B cell (primary cell): ENCODE results near the gene C1orf105. TPM values are rescaled to one million over a fixed set of nuclear protein-coding genes. Genes with fewer than 3 reads are reported as not detected.

Experiments
- ATAC-seq: fragments of 200-7000 bp; cut with Tn5 transposase; one replicate; pipeline ENCODE4 v1.10.0; 2021; ENCODE audit warnings: low read depth, mild to moderate bottlenecking, moderate number of reproducible peaks, moderate library complexity
- CTCF ChIA-PET: fragments of 350-600 bp; sonication (Branson Sonifier 250); formaldehyde crosslinking; loops from one replicate; lab custom pipeline; 2021; ENCODE audit warnings: antibody characterized with exemption, inconsistent platforms; lab: Charles Lee
- POLR2A ChIA-PET: fragments of 350-600 bp; sonication (Branson Sonifier 250); formaldehyde crosslinking; loops from one replicate; lab custom pipeline; 2021; ENCODE audit warnings: antibody characterized with exemption; lab: Charles Lee
- DNase-seq: peaks from one replicate; pipeline ENCODE4 v3.0.0; 2013
- H2AFZ ChIP-seq: 2 replicates; pipeline ENCODE4 v1.6.1; 2012; ENCODE audit warnings: mild to moderate bottlenecking, low read depth, low read length; ENCODE audit not compliant: insufficient read depth, poor library complexity, severe bottlenecking
- H3K27ac ChIP-seq, 2 donors: 1 replicate in 1 of 2; 2 replicates in 1 of 2; pipeline ENCODE4 v1.5.1; 2012 to 2013; ENCODE audit warnings: low read length in 2 of 2, mild to moderate bottlenecking in 2 of 2, moderate library complexity in 1 of 2
- H3K27me3 ChIP-seq, 4 experiments: fragments of 200-600 bp in 1 of 4; sonication (generic) in 1 of 4; replicated peaks in 1 of 4; 1 replicate in 2 of 4; 2 replicates in 2 of 4; pipeline versions ENCODE4 v1.6.1 to v1.7.0; 2013 to 2016; ENCODE audit warnings: low read length in 3 of 4, mild to moderate bottlenecking in 2 of 4, mixed read lengths in 1 of 4, moderate library complexity in 1 of 4; ENCODE audit not compliant: insufficient read depth in 4 of 4, control insufficient read depth in 3 of 4; ENCODE audit errors: control extremely low read depth in 1 of 4
- H3K36me3 ChIP-seq, 2 experiments: replicated peaks in 1 of 2; 1 replicate in 1 of 2; 2 replicates in 1 of 2; pipeline versions ENCODE4 v1.6.1 to v1.7.1; 2013; ENCODE audit warnings: low read length in 1 of 2; ENCODE audit not compliant: insufficient read depth in 2 of 2, control insufficient read depth in 1 of 2; ENCODE audit errors: control extremely low read depth in 1 of 2, extremely low read depth in 1 of 2
- H3K4me1 ChIP-seq, 2 donors: fragments of 200-600 bp in 1 of 2; sonication (generic) in 1 of 2; 1 replicate in 1 of 2; 2 replicates in 1 of 2; pipeline versions ENCODE4 v1.5.1 to v1.6.1; 2013 to 2017; ENCODE audit warnings: low read length in 2 of 2; ENCODE audit not compliant: control insufficient read depth in 2 of 2, insufficient read depth in 2 of 2
- H3K4me2 ChIP-seq: replicated peaks from 2 replicates; pipeline ENCODE3; 2012; ENCODE audit warnings: mild to moderate bottlenecking, low read depth, low read length; ENCODE audit not compliant: poor library complexity, severe bottlenecking
- H3K4me3 ChIP-seq, 5 experiments: fragments of 200-600 bp in 1 of 5; sonication (generic) in 1 of 5; 1 replicate in 3 of 5; 2 replicates in 2 of 5; pipeline versions ENCODE4 v1.5.1 to v1.7.0; 2011 to 2016; ENCODE audit warnings: low read length in 4 of 5, mild to moderate bottlenecking in 4 of 5, low read depth in 2 of 5, control low read depth in 1 of 5, moderate library complexity in 1 of 5; ENCODE audit not compliant: insufficient read depth in 1 of 5; ENCODE audit errors: control extremely low read depth in 1 of 5, extremely low read depth in 1 of 5
- H3K79me2 ChIP-seq: fragments of 200-600 bp; sonication (generic); one replicate; pipeline ENCODE4 v1.6.0; 2016; ENCODE audit warnings: low read length; ENCODE audit not compliant: control insufficient read depth, insufficient read depth
- H3K9ac ChIP-seq: fragments of 200-600 bp; sonication (generic); 2 replicates; pipeline ENCODE4 v1.6.1; 2017; ENCODE audit warnings: mild to moderate bottlenecking, low read length, moderate library complexity
- H3K9me3 ChIP-seq, 3 donors: one replicate each; pipeline versions ENCODE4 v1.6.1 to v1.7.1; 2013; ENCODE audit warnings: low read length in 2 of 3; ENCODE audit not compliant: control insufficient read depth in 2 of 3, insufficient read depth in 1 of 3; ENCODE audit errors: control extremely low read depth in 1 of 3
- H4K20me1 ChIP-seq: 2 replicates; pipeline ENCODE4 v1.6.0; 2012; ENCODE audit warnings: mild to moderate bottlenecking, low read length; ENCODE audit not compliant: insufficient read depth, control insufficient read depth, poor library complexity, severe bottlenecking
- H3K27ac Mint-ChIP-seq: one replicate; pipeline ENCODE4 v1.8.0; 2021; ENCODE audit warnings: mixed read lengths
- H3K27me3 Mint-ChIP-seq: one replicate; pipeline ENCODE4 v1.8.0; 2021; ENCODE audit warnings: mixed read lengths
- H3K4me1 Mint-ChIP-seq: one replicate; pipeline ENCODE4 v1.8.0; 2021; ENCODE audit warnings: mixed read lengths
- H3K4me3 Mint-ChIP-seq: one replicate; pipeline ENCODE4 v1.8.0; 2021; ENCODE audit warnings: mixed read lengths
- H3K9me3 Mint-ChIP-seq: one replicate; pipeline ENCODE4 v1.8.0; 2022; ENCODE audit warnings: mixed read lengths; ENCODE audit not compliant: insufficient read depth
- CTCF ChIP-seq: fragments of 200-600 bp; IDR thresholded peaks from one replicate; pipeline ENCODE4 v1.8.0; 2022; ENCODE audit warnings: antibody characterized with exemption, mild to moderate bottlenecking
- EZH2 ChIP-seq: IDR thresholded peaks from 2 replicates; pipeline ENCODE4 v1.6.1; 2012; ENCODE audit warnings: borderline replicate concordance, low read depth, mild to moderate bottlenecking, moderate library complexity, low read length; ENCODE audit not compliant: insufficient read depth, poor library complexity, severe bottlenecking
- WGBS: methylation state at CpG from one replicate; pipeline ENCODE4 v1.1.5; 2013; ENCODE audit warnings: missing lambda C conversion rate; ENCODE audit not compliant: insufficient coverage; 5-methylcytosine and 5-hydroxymethylcytosine counted together
- intact Hi-C: fragments of 100-400 bp; cut with micrococcal nuclease; formaldehyde crosslinking; loops from one replicate; pipeline ENCODE4 v1.10.0; 2022
- polyA plus RNA-seq: library from polyadenylated mRNA; depleted of rRNA; stranded (reverse); fragments of >200 nt; gene quantifications from 2 replicates; pipeline ENCODE4 v1.2.3, GENCODE V29; 2012
- total RNA-seq, 2 donors: library from RNA; stranded (reverse); fragments of 120-200 nt in 1 of 2; gene quantifications; 1 replicate in 1 of 2; 2 replicates in 1 of 2; pipeline versions ENCODE4 v1.2.3 to v1.2.4, GENCODE V29; 2013 to 2022

The C1orf105 gene
- total and polyA plus RNA-seq, 2 donors (not counting 1 experiment from before 2014, with no cell fraction given): not detected

GRCh38 chr1:172414331-172414730, 6.2 kb upstream of the C1orf105 start:
- POLR2A ChIA-PET: no interaction called here

GRCh38 chr1:172416496-172417035, 3.9 kb upstream of the C1orf105 start:
- Histone ChIP-seq H3K9ac (no peak overlapping the region), H4K20me1 (no peaks in the 10 kb centered on the region), H3K4me2 (no peak overlapping the region), H2AFZ (no peak overlapping the region), H3K79me2 (no peaks in the 10 kb centered on the region), H3K27ac (no peak overlapping the region), H3K36me3 (no peaks in the 10 kb centered on the region), H3K4me3 (no peak overlapping the region), H3K4me1 (no peaks in the 10 kb centered on the region), H3K9me3 (no peaks in the 10 kb centered on the region), H3K27me3 (no peaks in the 10 kb centered on the region)
- Mint-ChIP-seq H3K27me3 (no peaks in the 10 kb centered on the region), H3K9me3 (no peaks in the 10 kb centered on the region), H3K4me1 (no peaks in the 10 kb centered on the region), H3K4me3 (no peak overlapping the region), H3K27ac (no peak overlapping the region)
- intact Hi-C loops: no loop called here
- POLR2A ChIA-PET: no interaction called here
- ATAC-seq (no peak), DNase-seq (no peak)
- TF ChIP-seq EZH2 (no peak), CTCF (no peak)
- 100% methylated on average over 1 of the region's 4 CpGs for WGBS
- CTCF ChIA-PET: interaction anchor here (0.7 to 3.4 kb wide), 4 partner anchors 12 to 414 kb away, joined by 3 to 14 read pairs (median 8); no protein-coding TSS in a partner anchor

More at GRCh38 chr1:172414331-172414730, 6.2 kb upstream of the C1orf105 start:
- Histone ChIP-seq H3K79me2 (no peaks in the 10 kb centered on the region), H2AFZ (no peak overlapping the region), H3K4me3 (no peak overlapping the region), H3K9me3 (no peaks in the 10 kb centered on the region), H3K4me2 (no peak overlapping the region), H4K20me1 (no peaks in the 10 kb centered on the region), H3K27ac (no peak overlapping the region), H3K4me1 (no peaks in the 10 kb centered on the region), H3K27me3 (no peaks in the 10 kb centered on the region), H3K9ac (no peak overlapping the region), H3K36me3 (no peaks in the 10 kb centered on the region)
- Mint-ChIP-seq H3K4me3 (no peak overlapping the region), H3K4me1 (no peaks in the 10 kb centered on the region), H3K9me3 (no peaks in the 10 kb centered on the region), H3K27ac (no peak overlapping the region), H3K27me3 (no peaks in the 10 kb centered on the region)
- CTCF ChIA-PET: interaction anchor here (2.8 kb wide), 1 partner anchor 14 kb away, joined by 12 read pairs; no protein-coding TSS in a partner anchor
- no peak for TF ChIP-seq CTCF
- TF ChIP-seq EZH2: no peak
- intact Hi-C loops: no loop called here
- ATAC-seq (no peak), DNase-seq (no peak)
